Adrenal gland (tissue), 12 donors: ENCODE data around the gene TNFAIP1. TPM values are rescaled to one million over a fixed set of nuclear protein-coding genes. Genes with fewer than 3 reads are reported as not detected.

ENCODE experiments used
- DNase-seq, 7 donors: peaks; one replicate each; pipeline ENCODE4 v3.0.0-alpha.2; 2019 to 2020
- H3K27ac ChIP-seq, 5 donors: fragments of 200-600 bp; sonication (generic) in 4 of 5; 1 replicate in 3 of 5; 2 replicates in 2 of 5; pipeline versions ENCODE4 v1.5.1 to v1.8.0; 2016 to 2020; ENCODE audit warnings: mild to moderate bottlenecking in 1 of 5
- H3K27me3 ChIP-seq: fragments of 200-600 bp; 2 replicates; pipeline ENCODE4 v1.8.0; 2021
- H3K36me3 ChIP-seq, 2 donors: fragments of 200-600 bp; replicated peaks in 1 of 2; 1 replicate in 1 of 2; 2 replicates in 1 of 2; pipeline versions ENCODE4 v1.5.1 to v1.8.0; 2018 to 2022
- H3K4me1 ChIP-seq, 2 donors: fragments of 200-600 bp; replicated peaks in 1 of 2; 1 replicate in 1 of 2; 2 replicates in 1 of 2; pipeline versions ENCODE4 v1.5.1 to v1.8.0; 2018 to 2021
- H3K4me3 ChIP-seq, 4 donors: fragments of 200-600 bp; sonication (generic) in 3 of 4; one replicate each; pipeline ENCODE4 v1.5.1; 2016 to 2018
- H3K9me3 ChIP-seq, 3 donors: fragments of 200-600 bp; sonication (generic) in 1 of 3; replicated peaks in 1 of 3; 1 replicate in 2 of 3; 2 replicates in 1 of 3; pipeline versions ENCODE4 v1.5.1 to v1.8.0; 2016 to 2021
- POLR2A ChIP-seq, 2 donors: fragments of 450-650 bp; IDR thresholded peaks; one replicate each; pipeline ENCODE4 v1.6.1; 2017; ENCODE audit warnings: antibody characterized with exemption in 2 of 2, mild to moderate bottlenecking in 2 of 2, moderate library complexity in 1 of 2
- WGBS, 4 donors: extraction: QIAGEN DNeasy Blood & Tissue Kit in 2 of 4; methylation state at CpG; one replicate each; pipeline versions ENCODE4 v1.1.5 to v1.1.7; 2013 to 2017; 5-methylcytosine and 5-hydroxymethylcytosine counted together
- intact Hi-C, 2 donors: fragments of 100-400 bp; cut with DNase I; formaldehyde crosslinking; loops; one replicate each; pipeline versions ENCODE4 v1.14.1 to v1.15.0; 2022 to 2023
- polyA plus RNA-seq, 3 donors: library from polyadenylated mRNA; stranded (reverse); fragments of 200-250 nt in 2 of 3; fragments of 350-450 nt in 1 of 3; fragmentation: Illumina TruSeq in 1 of 3; extraction: RNeasy Lipid Tissue Mini Kit (QIAGEN cat#74804) in 1 of 3; gene quantifications; one replicate each; pipeline ENCODE4 v1.2.3, GENCODE V29; 2013 to 2014
- total RNA-seq, 9 donors: library from RNA; depleted of rRNA in 4 of 9; stranded (reverse); fragments of >200 nt in 4 of 9; fragments of 120-200 nt in 1 of 9; fragmentation: NEBNext Ultra II Directional in 1 of 9; extraction: Animal tissue kit (Norgen Biotek cat#: 25700) in 1 of 9; gene quantifications; one replicate each; pipeline versions ENCODE4 v1.1.0 to v1.2.4, GENCODE V29; 2013 to 2023
- TF ChIP-seq, protein P1 (sequence below), 6 experiments: fragments of 450-650 bp in 4 of 6; fragments of 200-600 bp in 2 of 6; sonication (generic) in 1 of 6; IDR thresholded peaks; 1 replicate in 5 of 6; 2 replicates in 1 of 6; pipeline versions ENCODE4 v1.5.1 to v1.8.0; 2016 to 2021; ENCODE audit warnings: antibody characterized with exemption in 6 of 6, mild to moderate bottlenecking in 2 of 6, moderate library complexity in 1 of 6
- donor health status: healthy with polysubstance abuse.
- donor health status: Bipolar disorder and iron deficiency.
- donor health status: DM: yes; HTN: yes; CAD: no.
- donor health status: DM: no; HTN: no; CAD: no.
- donor health status: DM: no; HTN: no; CAD: no.
- donor health status: DM: yes; HTN: yes; CAD: no.

Gene TNFAIP1
- total and polyA plus RNA-seq, 12 donors, result 17.2 to 70.6 (median 37.6) TPM

- intact Hi-C loops, result no loop called here
- Histone ChIP-seq H3K4me1 (peaks cover 29 to 44% of the 10 kb centered on the region in 2 donors), H3K27me3 (no peaks in the 10 kb centered on the region), H3K9me3 (no peaks in the 10 kb centered on the region), H3K27ac (no peak overlapping the region), H3K36me3 (peaks cover 0 to 83% of the 10 kb centered on the region in 2 donors), H3K4me3 (no peak overlapping the region)
- 53 to 92% (median 90%) methylated on average over 6 to 10 of the region's 10 CpGs for WGBS, 4 donors
- TF ChIP-seq, protein P1, sequence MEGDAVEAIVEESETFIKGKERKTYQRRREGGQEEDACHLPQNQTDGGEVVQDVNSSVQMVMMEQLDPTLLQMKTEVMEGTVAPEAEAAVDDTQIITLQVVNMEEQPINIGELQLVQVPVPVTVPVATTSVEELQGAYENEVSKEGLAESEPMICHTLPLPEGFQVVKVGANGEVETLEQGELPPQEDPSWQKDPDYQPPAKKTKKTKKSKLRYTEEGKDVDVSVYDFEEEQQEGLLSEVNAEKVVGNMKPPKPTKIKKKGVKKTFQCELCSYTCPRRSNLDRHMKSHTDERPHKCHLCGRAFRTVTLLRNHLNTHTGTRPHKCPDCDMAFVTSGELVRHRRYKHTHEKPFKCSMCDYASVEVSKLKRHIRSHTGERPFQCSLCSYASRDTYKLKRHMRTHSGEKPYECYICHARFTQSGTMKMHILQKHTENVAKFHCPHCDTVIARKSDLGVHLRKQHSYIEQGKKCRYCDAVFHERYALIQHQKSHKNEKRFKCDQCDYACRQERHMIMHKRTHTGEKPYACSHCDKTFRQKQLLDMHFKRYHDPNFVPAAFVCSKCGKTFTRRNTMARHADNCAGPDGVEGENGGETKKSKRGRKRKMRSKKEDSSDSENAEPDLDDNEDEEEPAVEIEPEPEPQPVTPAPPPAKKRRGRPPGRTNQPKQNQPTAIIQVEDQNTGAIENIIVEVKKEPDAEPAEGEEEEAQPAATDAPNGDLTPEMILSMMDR (IDR thresholded peaks at IDR 0.05), result no peak
- no peak for TF ChIP-seq POLR2A (IDR thresholded peaks at IDR 0.05)
- DNase-seq, result peak in 1 of 7 donors; percentile 50
These were observed 8.0 kb downstream of the TNFAIP1 start for GRCh38 chr17:28343491-28343932.

DNA sequence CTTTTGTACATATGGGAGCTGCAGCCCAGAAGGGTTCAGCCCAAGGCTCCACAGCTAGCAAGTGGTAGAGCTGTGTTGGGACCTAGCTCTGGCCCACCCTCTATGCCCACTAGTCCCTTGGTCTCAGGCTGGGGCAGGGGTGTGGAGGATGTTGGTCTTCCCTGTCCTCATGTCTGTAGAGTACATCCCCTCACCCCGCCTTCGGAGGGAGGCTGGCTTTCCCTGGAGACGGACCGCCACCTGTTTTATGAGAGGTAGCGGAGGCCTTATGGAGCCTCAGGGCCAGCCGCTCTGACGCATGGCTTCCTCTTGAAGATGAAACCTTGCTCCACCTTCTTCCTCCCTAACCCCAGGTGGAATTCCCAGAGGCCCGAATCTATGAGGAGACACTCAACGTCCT lies 8.4 kb downstream of the TNFAIP1 start:
- WGBS, 4 donors, result 81 to 96% (median 92%) methylated on average over 2 to 9 of the region's 9 CpGs
- Histone ChIP-seq H3K36me3 (peaks cover 0 to 88% of the 10 kb centered on the region in 2 donors), H3K27ac (peak overlapping the region in 1 of 5 donors; percentile 56), H3K27me3 (no peaks in the 10 kb centered on the region), H3K4me1 (peaks cover 27 to 44% of the 10 kb centered on the region in 2 donors), H3K9me3 (no peaks in the 10 kb centered on the region), H3K4me3 (no peak overlapping the region)
- TF ChIP-seq POLR2A (IDR thresholded peaks at IDR 0.05), result no peak
- TF ChIP-seq, protein P1 (IDR thresholded peaks at IDR 0.05), result no peak
- intact Hi-C loops, result no loop called here
- peak in 1 of 7 donors; percentile 53 for DNase-seq

- Histone ChIP-seq H3K36me3 (peaks cover 0 to 88% of the 10 kb centered on the region in 2 donors), H3K4me3 (no peak overlapping the region), H3K4me1 (peaks cover 27 to 43% of the 10 kb centered on the region in 2 donors), H3K9me3 (no peaks in the 10 kb centered on the region), H3K27ac (peak overlapping the region in 2 of 5 donors; percentile 56 to 85), H3K27me3 (no peaks in the 10 kb centered on the region)
- WGBS, 4 donors, result 91 to 98% (median 93%) methylated on average over 16 to 19 of the region's 19 CpGs
- TF ChIP-seq, protein P1 (IDR thresholded peaks at IDR 0.05), result no peak
- TF ChIP-seq POLR2A (IDR thresholded peaks at IDR 0.05), result no peak
- peak in 1 of 7 donors; percentile 56 for DNase-seq
- intact Hi-C loops, result no loop called here
These were observed 8.9 kb downstream of the TNFAIP1 start for GRCh38 chr17:28344435-28344901.

GRCh38 chr17:28345419-28346198 lies 10.0 kb downstream of the TNFAIP1 start:
- intact Hi-C loops, result no loop called here
- WGBS, 4 donors, result 47 to 53% (median 49%) methylated on average over 7 to 13 of the region's 13 CpGs
- peak in 6 of 7 donors; percentile 47 to 82 (median 68) for DNase-seq
- H3K27me3 ChIP-seq, result no peaks in the 10 kb centered on the region
- peak overlapping the region; percentile 64 to 93 (median 80) for H3K27ac ChIP-seq
- no peak overlapping the region for H3K4me3 ChIP-seq
- H3K9me3 ChIP-seq, result no peaks in the 10 kb centered on the region
- peaks cover 27 to 38% of the 10 kb centered on the region in 2 donors for H3K4me1 ChIP-seq
- TF ChIP-seq, protein P1 (IDR thresholded peaks at IDR 0.05), result no peak
- TF ChIP-seq POLR2A (IDR thresholded peaks at IDR 0.05), result no peak
- H3K36me3 ChIP-seq, result peaks cover 0 to 88% of the 10 kb centered on the region in 2 donors
